Measurements from ENCODE around the gene FILIP1L.

- no peak for TF ChIP-seq TCF12 (IDR thresholded peaks at IDR 0.05; ENCODE audit: low read depth)
- no peak for TF ChIP-seq EP300 (IDR thresholded peaks at IDR 0.05; ENCODE audit: borderline replicate concordance)
- TF ChIP-seq REST (IDR thresholded peaks at IDR 0.05; ENCODE audit: low read depth): no peak
- no peak for TF ChIP-seq TAF1 (IDR thresholded peaks at IDR 0.05; ENCODE audit: low read depth)
- TF ChIP-seq EGR1 (IDR thresholded peaks at IDR 0.05): no peak
- no peak for TF ChIP-seq FOXM1 (IDR thresholded peaks at IDR 0.05; ENCODE audit: borderline replicate concordance, low read depth)
- TF ChIP-seq, protein P1, sequence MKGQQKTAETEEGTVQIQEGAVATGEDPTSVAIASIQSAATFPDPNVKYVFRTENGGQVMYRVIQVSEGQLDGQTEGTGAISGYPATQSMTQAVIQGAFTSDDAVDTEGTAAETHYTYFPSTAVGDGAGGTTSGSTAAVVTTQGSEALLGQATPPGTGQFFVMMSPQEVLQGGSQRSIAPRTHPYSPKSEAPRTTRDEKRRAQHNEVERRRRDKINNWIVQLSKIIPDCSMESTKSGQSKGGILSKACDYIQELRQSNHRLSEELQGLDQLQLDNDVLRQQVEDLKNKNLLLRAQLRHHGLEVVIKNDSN (IDR thresholded peaks at IDR 0.05): no peak
- no peak for TF ChIP-seq TEAD4 (IDR thresholded peaks at IDR 0.05)
- TF ChIP-seq YY1 (IDR thresholded peaks at IDR 0.05; ENCODE audit: low read depth): no peak
- no peak for TF ChIP-seq ZBTB7A (IDR thresholded peaks at IDR 0.05; ENCODE audit: low read depth)
These were observed 261.4 kb downstream of the FILIP1L start for GRCh38 chr3:99852851-99853250.
